ENCODE results near the gene UQCRQ. TPM values are rescaled to one million over a fixed set of nuclear protein-coding genes. Genes with fewer than 3 reads are reported as not detected.

The UQCRQ gene
- total RNA-seq, 1 experiment from 2014 or later, result 356 TPM

GRCh38 chr5:132825033-132825833, 41.2 kb upstream of the UQCRQ start:
- Histone ChIP-seq H3K4me3 (ENCODE audit: low read depth, low read length) (no peak overlapping the region), H3K4me1 (peaks cover 5% of the 10 kb centered on the region; the same call in 1 of the 2 replicates), H3K27me3 (replicated peaks; ENCODE audit: control insufficient read depth, insufficient read depth, low read length) (no peaks in the 10 kb centered on the region), H3K9me3 (no peaks in the 10 kb centered on the region), H3K36me3 (ENCODE audit: control insufficient read depth, insufficient read depth, low read length) (no peaks in the 10 kb centered on the region; the same call in 1 of the 2 replicates)
- DNase-seq, result no peak
- intact Hi-C loops (cut with micrococcal nuclease; ENCODE audit: unreplicated experiment), result no loop called here
- TF ChIP-seq, protein P1, sequence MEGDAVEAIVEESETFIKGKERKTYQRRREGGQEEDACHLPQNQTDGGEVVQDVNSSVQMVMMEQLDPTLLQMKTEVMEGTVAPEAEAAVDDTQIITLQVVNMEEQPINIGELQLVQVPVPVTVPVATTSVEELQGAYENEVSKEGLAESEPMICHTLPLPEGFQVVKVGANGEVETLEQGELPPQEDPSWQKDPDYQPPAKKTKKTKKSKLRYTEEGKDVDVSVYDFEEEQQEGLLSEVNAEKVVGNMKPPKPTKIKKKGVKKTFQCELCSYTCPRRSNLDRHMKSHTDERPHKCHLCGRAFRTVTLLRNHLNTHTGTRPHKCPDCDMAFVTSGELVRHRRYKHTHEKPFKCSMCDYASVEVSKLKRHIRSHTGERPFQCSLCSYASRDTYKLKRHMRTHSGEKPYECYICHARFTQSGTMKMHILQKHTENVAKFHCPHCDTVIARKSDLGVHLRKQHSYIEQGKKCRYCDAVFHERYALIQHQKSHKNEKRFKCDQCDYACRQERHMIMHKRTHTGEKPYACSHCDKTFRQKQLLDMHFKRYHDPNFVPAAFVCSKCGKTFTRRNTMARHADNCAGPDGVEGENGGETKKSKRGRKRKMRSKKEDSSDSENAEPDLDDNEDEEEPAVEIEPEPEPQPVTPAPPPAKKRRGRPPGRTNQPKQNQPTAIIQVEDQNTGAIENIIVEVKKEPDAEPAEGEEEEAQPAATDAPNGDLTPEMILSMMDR (IDR thresholded peaks at IDR 0.05; ENCODE audit: insufficient read depth in 1 of 2, low read depth in 1 of 2, low read length in 1 of 2, severe bottlenecking in 1 of 2, unreplicated experiment in 1 of 2), result no peak
- Mint-ChIP-seq H3K27me3 (ENCODE audit: insufficient read depth, unreplicated experiment) (no peaks in the 10 kb centered on the region), H3K36me3 (ENCODE audit: insufficient read depth, unreplicated experiment) (no peaks in the 10 kb centered on the region), H3K27ac (ENCODE audit: unreplicated experiment) (no peak overlapping the region), H3K4me3 (ENCODE audit: unreplicated experiment) (no peak overlapping the region), H3K9me3 (ENCODE audit: unreplicated experiment) (no peaks in the 10 kb centered on the region), H3K4me1 (ENCODE audit: low read depth, unreplicated experiment) (no peaks in the 10 kb centered on the region)
- CTCF ChIA-PET, result no interaction called here
- POLR2A ChIA-PET, result no interaction called here
- no TSS peak for BruUV-seq (replicated peaks)

- no peaks in the 10 kb centered on the region; the same call in 1 of the 2 replicates for H3K36me3 ChIP-seq (ENCODE audit: control insufficient read depth, insufficient read depth, low read length)
- H3K9me3 ChIP-seq, result no peaks in the 10 kb centered on the region
- no peaks in the 10 kb centered on the region for H3K27me3 ChIP-seq (replicated peaks; ENCODE audit: control insufficient read depth, insufficient read depth, low read length)
- BruUV-seq (replicated peaks), result no TSS peak
- DNase-seq, result no peak
- Mint-ChIP-seq H3K27ac (ENCODE audit: unreplicated experiment) (no peak overlapping the region), H3K9me3 (ENCODE audit: unreplicated experiment) (no peaks in the 10 kb centered on the region), H3K4me3 (ENCODE audit: unreplicated experiment) (no peak overlapping the region), H3K27me3 (ENCODE audit: insufficient read depth, unreplicated experiment) (no peaks in the 10 kb centered on the region), H3K4me1 (ENCODE audit: low read depth, unreplicated experiment) (no peaks in the 10 kb centered on the region), H3K36me3 (ENCODE audit: insufficient read depth, unreplicated experiment) (no peaks in the 10 kb centered on the region)
- TF ChIP-seq, protein P1 (IDR thresholded peaks at IDR 0.05; ENCODE audit: insufficient read depth in 1 of 2, low read depth in 1 of 2, low read length in 1 of 2, severe bottlenecking in 1 of 2, unreplicated experiment in 1 of 2), result no peak
- no peak overlapping the region for H3K4me3 ChIP-seq (ENCODE audit: low read depth, low read length)
- H3K4me1 ChIP-seq, result peaks cover 5% of the 10 kb centered on the region
- intact Hi-C loops (cut with micrococcal nuclease; ENCODE audit: unreplicated experiment), result no loop called here
- CTCF ChIA-PET, result no interaction called here
- POLR2A ChIA-PET, result interaction anchor here (0.6 kb wide), 1 partner anchor 36 kb away, joined by 4 read pairs; no protein-coding TSS in a partner anchor
Measured at GRCh38 chr5:132825834-132826391, 40.5 kb upstream of the UQCRQ start.

DNA sequence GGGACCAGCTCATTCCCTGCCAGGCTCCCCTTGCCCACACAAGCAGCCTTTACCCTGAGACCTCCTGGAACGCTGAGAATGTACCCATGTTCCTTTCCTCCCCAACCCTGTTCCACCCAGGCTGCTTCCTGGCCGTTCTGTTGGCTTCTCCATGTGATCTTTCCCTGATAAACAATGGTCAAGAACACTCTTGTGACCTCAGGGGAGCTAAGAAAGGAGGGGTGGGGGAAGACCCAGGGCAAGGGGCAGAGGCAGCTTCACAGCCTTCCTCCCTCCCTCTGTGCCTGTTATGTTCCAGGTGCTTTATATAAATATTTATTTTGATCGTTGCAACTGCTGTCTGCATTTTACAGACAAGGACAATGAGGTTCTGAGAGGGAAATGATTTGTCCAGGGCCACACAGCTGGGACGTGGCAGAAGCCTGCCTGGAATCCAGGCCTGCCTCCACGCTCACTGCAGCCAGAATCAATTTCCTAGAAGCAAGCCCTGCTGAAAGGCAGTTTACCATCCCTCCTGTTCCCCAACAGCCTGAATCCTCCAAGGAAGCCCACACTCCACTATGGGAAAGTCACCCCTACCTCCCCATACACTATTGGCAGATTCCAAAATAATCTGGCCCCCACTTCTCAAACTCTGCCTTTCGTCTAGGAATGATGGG, 39.9 kb upstream of the UQCRQ start:
- CTCF ChIA-PET, result no interaction called here

More for the DNA sequence above, 39.9 kb upstream of the UQCRQ start:
- intact Hi-C loops (cut with micrococcal nuclease; ENCODE audit: unreplicated experiment), result no loop called here
- Mint-ChIP-seq H3K4me3 (ENCODE audit: unreplicated experiment) (no peak overlapping the region), H3K36me3 (ENCODE audit: insufficient read depth, unreplicated experiment) (peaks cover 5% of the 10 kb centered on the region), H3K27ac (ENCODE audit: unreplicated experiment) (no peak overlapping the region), H3K9me3 (ENCODE audit: unreplicated experiment) (no peaks in the 10 kb centered on the region), H3K27me3 (ENCODE audit: insufficient read depth, unreplicated experiment) (no peaks in the 10 kb centered on the region), H3K4me1 (ENCODE audit: low read depth, unreplicated experiment) (no peaks in the 10 kb centered on the region)
- Histone ChIP-seq H3K4me3 (ENCODE audit: low read depth, low read length) (no peak overlapping the region), H3K9me3 (no peaks in the 10 kb centered on the region), H3K36me3 (ENCODE audit: control insufficient read depth, insufficient read depth, low read length) (no peaks in the 10 kb centered on the region; the same call in 1 of the 2 replicates), H3K4me1 (peaks cover 10% of the 10 kb centered on the region), H3K27me3 (replicated peaks; ENCODE audit: control insufficient read depth, insufficient read depth, low read length) (no peaks in the 10 kb centered on the region)
- no TSS peak for BruUV-seq (replicated peaks)
- POLR2A ChIA-PET, result interaction anchor here (0.6 kb wide), 1 partner anchor 37 kb away, joined by 4 read pairs; no protein-coding TSS in a partner anchor
- DNase-seq, result no peak
- TF ChIP-seq, protein P1 (IDR thresholded peaks at IDR 0.05; ENCODE audit: insufficient read depth in 1 of 2, low read depth in 1 of 2, low read length in 1 of 2, severe bottlenecking in 1 of 2, unreplicated experiment in 1 of 2), result no peak

All from Caco-2 (cell line).